ENCODE measurements around the gene ZP2. TPM values are rescaled to one million over a fixed set of nuclear protein-coding genes. Genes with fewer than 3 reads are reported as not detected.

ZP2 gene
- total RNA-seq, 2 experiments from 2014 or later: not detected

GRCh38 chr16:21236831-21237230, 25.5 kb upstream of the ZP2 start:
- Histone ChIP-seq H3K79me2 (ENCODE audit: insufficient read depth, low read depth, low read length) (no peaks in the 10 kb centered on the region), H3K9me3 (ENCODE audit: low read length) (no peaks in the 10 kb centered on the region), H3K4me3 (ENCODE audit: low read depth, low read length, poor library complexity, severe bottlenecking) (no peak overlapping the region), H2AFZ (ENCODE audit: low read length) (no peak overlapping the region), H3K9me2 (ENCODE audit: insufficient read depth, low read length) (0 out of 2 replicates have a peak, but pooled peaks cover 3% of the 10 kb centered on the region), H3K36me3 (ENCODE audit: insufficient read depth, low read length) (no peaks in the 10 kb centered on the region), H4K20me1 (ENCODE audit: insufficient read depth, low read length) (no peaks in the 10 kb centered on the region), H3K4me1 (ENCODE audit: insufficient read depth, low read length, poor library complexity, severe bottlenecking) (no peaks in the 10 kb centered on the region), H3K4me2 (ENCODE audit: low read length) (no peak overlapping the region), H3K27ac (ENCODE audit: low read depth, low read length, poor library complexity, severe bottlenecking) (no peak overlapping the region)
- intact Hi-C loops (cut with micrococcal nuclease; ENCODE audit: unreplicated experiment): no loop called here
- no TSS peak for BruUV-seq (replicated peaks)
- ChIA-PET POLR2A (interaction anchor here (0.6 kb wide), 1 partner anchor 63 kb away, joined by 3 read pairs; no protein-coding TSS in a partner anchor), CTCF (ENCODE audit: unreplicated experiment) (no interaction called here)
- no peak for TF ChIP-seq EZH2phosphoT487 (IDR thresholded peaks at IDR 0.05; ENCODE audit: borderline replicate concordance, low read depth, low read length)
- no peak for TF ChIP-seq CTCF (conservative IDR thresholded peaks at IDR 0.05; ENCODE audit: low read length)
- DNase-seq (ENCODE audit: low spot score): no peak

- POLR2A ChIA-PET: no interaction called here
- no TSS peak for BruUV-seq (replicated peaks)
- CTCF ChIA-PET (ENCODE audit: unreplicated experiment): no interaction called here
Observed at GRCh38 chr16:21235199-21235585, 23.8 kb upstream of the ZP2 start.

More at GRCh38 chr16:21235199-21235585, 23.8 kb upstream of the ZP2 start:
- intact Hi-C loops (cut with micrococcal nuclease; ENCODE audit: unreplicated experiment): no loop called here
- Histone ChIP-seq H4K20me1 (ENCODE audit: insufficient read depth, low read length) (no peaks in the 10 kb centered on the region), H3K4me3 (ENCODE audit: low read depth, low read length, poor library complexity, severe bottlenecking) (no peak overlapping the region), H3K36me3 (ENCODE audit: insufficient read depth, low read length) (no peaks in the 10 kb centered on the region), H3K9me3 (ENCODE audit: low read length) (no peaks in the 10 kb centered on the region), H3K4me2 (ENCODE audit: low read length) (no peak overlapping the region), H2AFZ (ENCODE audit: low read length) (no peak overlapping the region), H3K9me2 (ENCODE audit: insufficient read depth, low read length) (0 out of 2 replicates have a peak, but pooled peaks cover 3% of the 10 kb centered on the region), H3K4me1 (ENCODE audit: insufficient read depth, low read length, poor library complexity, severe bottlenecking) (no peaks in the 10 kb centered on the region), H3K79me2 (ENCODE audit: insufficient read depth, low read depth, low read length) (no peaks in the 10 kb centered on the region), H3K27ac (ENCODE audit: low read depth, low read length, poor library complexity, severe bottlenecking) (no peak overlapping the region)
- TF ChIP-seq CTCF (conservative IDR thresholded peaks at IDR 0.05; ENCODE audit: low read length): no peak
- no peak for TF ChIP-seq EZH2phosphoT487 (IDR thresholded peaks at IDR 0.05; ENCODE audit: borderline replicate concordance, low read depth, low read length)
- DNase-seq (ENCODE audit: low spot score): no peak
